ENCODE results near the gene ADTRP. TPM values are rescaled to one million over a fixed set of nuclear protein-coding genes. Genes with fewer than 3 reads are reported as not detected.
"Not testable (repeated sequence)": the region's sequence is repeated elsewhere in the genome, so short reads cannot be mapped to it uniquely, and the experiment has no call there.

The ADTRP gene
- total RNA-seq, 1 experiment from 2014 or later = 0.13 TPM

DNA sequence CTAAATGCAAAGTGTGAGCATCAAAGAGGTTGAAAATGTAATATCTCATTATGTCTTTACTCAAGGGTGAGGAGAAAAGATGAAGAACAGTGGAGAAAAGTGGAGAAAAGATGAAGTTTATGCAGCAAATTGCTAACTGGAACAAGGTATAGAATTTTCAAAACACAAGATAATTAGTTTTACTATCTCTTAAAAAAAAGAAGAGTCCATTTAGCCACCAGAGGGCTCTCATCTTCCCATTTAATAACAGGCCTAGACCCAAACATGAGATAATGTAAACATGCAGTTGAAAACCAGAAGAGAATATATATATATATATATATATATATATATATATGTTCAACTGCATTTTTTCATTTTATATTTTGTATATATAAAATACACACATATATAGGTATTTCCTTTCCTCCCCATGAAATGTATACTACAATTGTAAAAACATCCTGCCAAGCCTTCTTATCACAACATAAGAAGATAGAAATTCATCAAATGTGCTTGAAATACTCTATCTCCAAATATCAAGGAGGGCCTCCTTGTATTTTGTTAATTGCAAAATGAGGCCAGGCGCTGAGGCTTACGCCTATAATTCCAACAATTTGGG lies 78.4 kb downstream of the ADTRP start:
- DNase-seq (ENCODE audit: low spot score) = peak; percentile 56

DNA sequence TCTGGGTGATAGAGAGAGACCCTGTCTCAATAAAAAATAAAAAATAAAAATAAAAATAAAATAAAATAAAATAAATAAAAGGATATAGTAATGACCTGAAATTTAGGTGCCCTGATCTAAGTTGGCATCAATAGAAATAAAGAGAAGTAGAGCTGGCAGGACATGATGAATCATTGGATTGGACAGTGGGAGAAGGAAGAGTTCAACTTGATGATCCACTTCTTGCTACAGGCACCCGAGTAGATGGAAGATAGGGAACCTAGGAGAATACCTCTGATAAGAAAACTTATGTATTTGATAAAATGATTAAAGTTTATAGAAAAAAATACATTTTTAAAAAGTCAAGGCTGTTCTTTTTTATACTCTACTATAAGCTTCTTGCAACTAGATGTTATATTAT lies 79.0 kb downstream of the ADTRP start:
- DNase-seq (ENCODE audit: low spot score) = no peak

DNA sequence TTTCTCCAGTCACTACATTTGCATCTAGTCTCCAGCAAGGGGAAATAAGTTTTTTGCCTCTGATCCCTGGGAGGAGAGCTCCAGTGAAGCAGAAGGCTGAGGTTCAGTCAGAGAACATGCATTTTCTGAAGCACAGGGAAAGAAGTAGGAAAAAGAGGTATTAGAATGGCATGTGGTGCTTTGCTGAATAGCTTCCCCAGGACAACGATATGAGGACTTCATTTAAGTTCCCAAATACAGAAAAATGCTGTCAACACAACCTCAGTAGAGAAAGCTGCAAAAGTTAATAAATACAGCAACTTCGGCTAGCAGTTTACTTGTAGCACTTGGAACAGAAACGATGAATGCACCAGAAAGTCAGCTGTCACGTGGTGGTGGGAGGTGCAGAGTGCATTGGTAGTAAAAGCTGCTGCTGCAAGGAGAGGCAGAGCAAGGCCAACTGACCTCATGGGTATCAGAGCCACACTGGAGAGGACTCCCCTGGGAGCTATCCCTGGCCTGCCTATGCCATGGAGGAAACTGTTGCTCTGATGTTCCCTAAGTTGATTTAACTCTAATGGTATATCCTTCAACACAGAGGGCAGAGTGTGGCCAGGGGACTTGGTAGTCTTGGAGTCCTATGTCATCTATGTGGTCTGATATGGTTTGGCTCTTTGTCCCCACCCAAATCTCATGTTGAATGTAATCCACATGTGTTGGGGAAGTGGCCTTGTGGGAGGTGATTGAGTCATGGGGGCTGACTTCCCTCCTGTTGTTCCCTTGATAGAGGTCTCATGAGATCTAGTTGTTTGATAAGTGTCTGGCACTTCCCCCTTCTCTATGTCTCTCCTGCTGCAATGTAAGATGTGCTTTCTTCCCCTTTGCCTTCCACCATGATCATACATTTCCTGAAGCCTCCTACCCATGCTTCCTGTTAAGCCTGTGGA lies 85.9 kb downstream of the ADTRP start:
- DNase-seq (ENCODE audit: low spot score) = no peak

DNA sequence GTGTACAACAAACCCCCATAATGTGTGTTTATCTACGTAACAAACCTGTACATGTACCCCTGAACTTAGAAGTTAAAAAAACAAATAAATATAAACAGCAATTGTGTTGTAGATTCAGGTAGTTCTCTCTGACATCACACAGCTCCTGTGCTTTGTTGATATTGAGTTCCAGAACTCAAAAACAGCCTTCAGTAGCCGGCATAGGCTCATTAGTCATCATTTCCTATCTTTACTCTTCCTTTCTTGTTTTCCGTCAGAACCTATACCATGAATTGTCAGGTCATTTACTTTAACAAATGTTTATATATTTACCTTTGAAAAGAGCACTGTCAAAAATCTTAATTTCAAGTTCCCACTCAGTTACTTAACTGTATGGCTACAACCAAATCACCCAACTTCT lies 88.8 kb downstream of the ADTRP start:
- no peak for DNase-seq (ENCODE audit: low spot score)

DNA sequence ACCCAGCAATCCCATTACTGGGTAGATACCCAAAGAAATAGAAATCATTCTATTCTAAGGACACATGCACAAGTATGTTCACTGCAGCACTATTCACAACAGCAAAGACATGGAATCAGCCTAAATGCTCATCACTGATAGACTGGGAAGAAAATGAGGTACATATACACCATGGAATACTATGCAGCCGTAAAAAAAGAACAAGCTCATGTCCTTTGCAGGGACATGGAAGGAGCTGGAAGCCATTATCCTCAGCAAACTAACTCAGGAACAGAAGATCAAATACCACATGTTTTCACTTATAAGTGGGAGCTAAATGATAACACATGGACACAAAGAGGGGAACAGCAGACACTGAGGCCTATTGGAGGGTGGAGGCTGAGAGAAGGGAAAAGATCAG lies 89.2 kb downstream of the ADTRP start:
- DNase-seq (ENCODE audit: low spot score) = not testable (repeated sequence)

DNA sequence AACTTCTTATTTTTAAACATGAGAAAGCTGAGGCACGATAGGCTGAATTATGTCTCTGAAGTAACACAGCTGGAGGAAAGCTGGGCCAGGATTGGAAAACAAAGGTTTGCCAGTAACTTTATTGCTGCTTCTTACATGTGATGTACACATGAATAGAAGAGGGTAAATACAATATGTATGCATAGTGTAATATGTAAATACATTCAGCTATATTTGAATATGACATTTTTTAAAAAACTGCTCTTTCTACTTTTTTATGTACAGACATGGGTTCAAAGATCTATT lies 90.2 kb downstream of the ADTRP start:
- no peak for DNase-seq (ENCODE audit: low spot score)

DNA sequence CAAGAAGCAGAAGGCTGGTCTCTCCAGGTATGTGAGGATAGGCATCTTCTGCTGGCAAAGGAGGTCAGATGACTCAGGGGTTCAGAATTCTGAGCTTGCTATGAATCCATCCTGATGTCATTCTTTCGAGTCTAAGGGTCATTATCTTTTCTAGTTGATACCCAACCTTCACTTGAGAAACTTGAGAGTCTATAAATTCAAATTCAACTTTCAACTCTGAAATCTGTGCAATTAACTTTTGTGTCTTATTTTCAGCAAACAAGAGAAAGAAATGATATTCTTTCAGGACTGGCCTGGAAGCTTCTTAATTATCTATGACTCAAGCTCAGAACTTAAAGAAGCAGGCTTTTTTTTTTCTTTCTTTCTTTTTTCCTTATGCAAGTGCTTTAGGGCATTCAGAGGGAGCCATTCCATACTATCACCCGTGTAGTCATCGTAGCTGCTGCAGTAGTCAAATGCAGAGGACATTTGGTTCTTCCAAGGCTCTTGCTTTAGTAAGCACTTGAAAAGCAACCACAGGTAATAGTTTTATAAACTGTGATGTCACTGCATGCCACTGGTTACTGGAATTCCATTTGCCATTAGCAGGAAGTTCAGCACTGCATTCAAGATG lies 93.0 kb downstream of the ADTRP start:
- DNase-seq (ENCODE audit: low spot score) = peak; percentile 22

DNA sequence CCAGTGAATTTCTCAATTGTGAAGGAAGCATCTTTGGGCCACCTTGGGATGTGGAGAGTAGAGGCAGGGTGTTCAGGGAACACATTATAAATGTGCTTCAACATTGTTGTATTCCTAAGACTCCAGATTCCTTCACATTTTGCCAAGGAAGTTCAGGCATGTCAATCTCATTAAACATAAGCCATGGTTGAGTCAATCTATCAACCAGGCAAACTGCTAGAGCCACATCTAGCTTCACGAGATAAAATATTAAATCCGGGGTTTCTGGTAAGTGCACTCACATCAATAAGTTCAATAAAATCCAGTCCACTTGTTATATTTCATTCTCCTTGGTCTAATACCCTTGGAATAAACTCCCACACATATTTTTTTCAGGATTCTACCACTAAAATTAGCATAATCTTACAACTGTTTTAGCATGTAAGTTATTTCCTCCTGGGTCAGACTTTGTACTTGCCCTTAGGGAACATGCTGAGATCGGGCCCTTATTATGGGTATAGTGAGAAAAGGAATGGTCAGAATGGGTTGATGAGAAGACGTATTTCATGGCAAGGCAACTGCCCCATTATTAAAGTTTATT lies 93.6 kb downstream of the ADTRP start:
- no peak for DNase-seq (ENCODE audit: low spot score)

DNA sequence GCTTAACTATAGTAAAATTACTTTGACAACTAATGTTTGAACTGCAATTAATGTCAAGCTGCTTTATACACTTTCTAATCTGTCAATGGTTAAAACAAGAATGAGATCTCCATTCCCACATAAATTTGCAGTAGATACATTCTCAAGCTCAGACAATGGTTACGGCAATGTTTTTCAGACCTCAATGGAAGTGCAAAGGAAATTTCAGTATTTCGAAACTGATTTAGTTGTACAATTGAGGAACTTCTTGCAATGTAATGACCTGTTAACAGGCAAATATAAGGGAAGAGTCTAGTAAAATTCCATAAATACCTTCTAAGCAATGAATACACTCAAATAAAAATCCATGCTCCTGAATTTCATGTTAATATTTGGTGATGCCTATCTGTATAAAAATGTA lies 94.7 kb downstream of the ADTRP start:
- no peak for DNase-seq (ENCODE audit: low spot score)

DNA sequence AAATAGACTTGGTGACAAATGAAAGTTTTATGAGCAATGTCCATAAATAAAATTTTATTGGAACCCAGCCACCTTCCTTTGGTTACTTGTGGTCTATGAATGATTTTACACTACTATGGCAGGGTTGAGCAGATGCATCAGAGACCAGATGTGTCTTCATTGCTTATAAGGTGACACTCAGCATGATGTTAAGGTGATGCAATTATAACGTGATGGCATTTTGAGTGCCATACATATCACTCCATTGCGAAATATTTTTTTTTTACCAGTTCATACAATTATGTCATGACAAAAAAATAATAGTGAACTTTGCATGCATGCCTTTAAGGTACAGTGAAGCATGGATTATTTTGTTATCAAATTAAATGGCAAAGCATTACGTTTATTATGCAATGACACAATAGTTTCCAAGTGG lies 96.0 kb downstream of the ADTRP start:
- DNase-seq (ENCODE audit: low spot score) = peak; percentile 45

DNA sequence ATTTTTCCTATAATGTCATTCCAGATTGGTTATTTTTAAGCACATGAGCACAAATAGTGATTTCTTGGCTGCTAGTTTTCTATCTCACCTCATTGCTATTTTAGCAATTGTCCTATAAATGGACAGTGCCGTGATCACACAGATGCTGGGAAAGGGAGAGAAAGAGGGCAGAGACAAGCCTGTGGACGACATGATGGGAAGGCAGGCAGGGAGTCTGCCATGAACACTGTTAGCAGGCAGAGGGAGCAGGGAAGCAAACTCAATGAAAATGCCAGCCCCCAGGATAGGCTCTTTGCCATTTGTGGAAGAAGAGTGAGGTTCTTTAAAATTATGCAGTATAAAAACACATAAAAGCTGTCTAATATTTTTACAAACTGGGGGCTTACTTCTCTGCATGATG lies 96.8 kb downstream of the ADTRP start:
- DNase-seq (ENCODE audit: low spot score) = no peak

DNA sequence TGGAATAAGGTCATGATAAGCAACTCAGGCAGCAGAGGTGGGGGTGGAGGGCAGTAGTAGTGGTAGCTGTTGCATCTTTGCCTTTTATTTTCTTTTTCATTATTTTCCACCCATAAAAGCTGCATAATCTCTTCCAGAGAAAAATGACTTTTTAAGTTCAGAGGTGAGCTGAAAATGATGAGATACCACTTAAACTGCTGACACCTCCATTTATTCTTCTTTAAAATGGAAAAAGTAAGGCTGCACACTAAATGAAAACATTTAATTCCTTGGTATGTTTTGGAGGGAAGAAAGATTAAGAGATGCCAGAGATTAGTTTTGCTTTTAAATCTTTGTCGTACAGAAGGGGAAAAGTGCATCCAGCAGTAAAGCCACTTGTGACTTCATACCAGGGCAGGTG lies 97.2 kb downstream of the ADTRP start:
- DNase-seq (ENCODE audit: low spot score) = no peak

DNA sequence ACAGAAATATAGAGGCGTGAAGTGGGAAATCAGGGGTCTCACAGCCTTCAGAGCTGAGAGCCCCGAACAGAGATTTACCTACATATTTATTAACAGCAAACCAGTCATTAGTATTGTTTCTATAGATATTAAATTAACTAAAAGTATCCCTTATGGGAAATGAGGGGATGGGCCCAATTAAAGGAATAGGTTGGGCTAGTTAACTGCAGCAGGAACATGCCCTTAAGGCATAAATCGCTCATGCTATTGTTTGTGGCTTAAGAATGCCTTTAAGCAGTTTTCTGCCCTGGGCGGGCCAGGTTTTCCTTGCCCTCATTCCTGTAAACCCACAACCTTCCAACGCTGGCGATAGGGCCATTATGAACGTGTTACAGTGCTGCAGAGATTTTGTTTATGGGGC lies 98.1 kb downstream of the ADTRP start:
- not testable (repeated sequence) for DNase-seq (ENCODE audit: low spot score)

DNA sequence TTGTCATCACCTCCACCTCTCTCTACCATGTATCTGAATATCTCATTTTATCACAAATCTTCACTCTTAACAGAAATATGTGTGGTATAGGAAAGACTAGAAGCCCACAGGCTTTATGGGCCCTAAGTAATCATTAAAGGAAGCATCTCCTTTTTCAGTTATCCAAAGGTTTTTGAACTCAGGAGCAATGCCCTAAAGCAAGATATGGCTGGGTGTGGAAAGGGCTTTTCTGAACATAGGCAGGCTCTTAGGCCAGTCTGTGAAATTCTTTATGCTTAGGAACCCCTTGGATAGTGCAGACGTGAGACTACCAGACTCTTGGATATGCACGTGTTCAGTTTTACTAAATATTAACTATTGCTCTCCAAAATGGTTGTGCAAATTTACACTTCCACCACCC lies 99.5 kb downstream of the ADTRP start:
- no peak for DNase-seq (ENCODE audit: low spot score)

DNA sequence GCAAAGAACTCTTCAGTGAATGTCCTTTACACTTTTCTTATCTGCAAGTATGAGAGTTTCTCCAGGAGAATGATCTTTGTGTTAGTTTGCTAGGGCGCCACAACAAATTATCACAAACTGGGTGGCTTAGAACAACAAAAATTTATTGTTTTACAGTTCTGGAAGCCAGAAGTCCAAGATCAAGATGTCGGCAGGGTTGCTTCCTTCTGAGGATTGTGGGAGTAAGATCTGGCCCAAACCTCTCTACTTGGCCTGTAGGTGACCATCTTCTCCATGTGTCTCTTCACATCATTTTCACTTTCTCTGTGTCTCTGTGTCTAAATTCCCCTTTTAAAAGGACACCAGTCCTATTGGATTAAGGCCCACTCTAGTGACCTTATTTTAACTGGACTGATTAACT lies 103.0 kb downstream of the ADTRP start:
- DNase-seq (ENCODE audit: low spot score) = no peak

DNA sequence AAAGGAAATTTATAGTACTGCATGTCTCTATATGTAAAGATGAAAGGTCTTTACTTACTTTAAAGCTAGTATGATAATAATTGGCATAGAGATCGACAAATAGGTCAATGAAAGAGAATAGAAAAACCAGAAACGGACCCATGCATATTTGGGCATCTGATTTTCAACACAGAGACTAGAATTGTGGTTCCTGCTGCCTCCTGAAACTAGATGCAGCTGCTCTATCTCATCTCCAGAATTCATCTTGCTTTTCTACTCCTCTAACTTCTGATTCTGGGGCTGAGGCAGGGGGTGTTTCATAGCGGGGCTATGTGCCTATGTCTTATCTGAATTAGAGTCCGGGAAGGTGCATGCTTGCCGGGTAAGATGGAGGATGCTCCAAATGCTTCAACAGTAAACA lies 105.9 kb downstream of the ADTRP start:
- DNase-seq (ENCODE audit: low spot score) = no peak

DNA sequence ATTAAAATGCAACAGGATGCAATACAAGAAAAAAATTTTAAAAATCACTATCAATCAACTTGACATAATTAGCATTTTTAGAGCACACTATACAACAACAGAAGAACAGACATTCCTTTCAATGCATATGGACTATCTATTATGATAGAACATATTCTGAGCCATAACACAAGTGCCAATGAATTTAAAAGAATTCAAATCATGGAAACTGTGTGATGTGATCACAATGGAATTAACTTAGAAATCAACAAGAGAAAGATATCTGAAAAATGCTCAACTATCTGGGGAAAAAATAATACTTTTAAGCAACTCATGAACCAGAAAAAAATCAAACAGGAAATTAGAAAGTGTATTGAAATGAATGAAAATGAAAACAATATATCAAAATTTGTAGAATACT lies 106.3 kb downstream of the ADTRP start:
- no peak for DNase-seq (ENCODE audit: low spot score)

DNA sequence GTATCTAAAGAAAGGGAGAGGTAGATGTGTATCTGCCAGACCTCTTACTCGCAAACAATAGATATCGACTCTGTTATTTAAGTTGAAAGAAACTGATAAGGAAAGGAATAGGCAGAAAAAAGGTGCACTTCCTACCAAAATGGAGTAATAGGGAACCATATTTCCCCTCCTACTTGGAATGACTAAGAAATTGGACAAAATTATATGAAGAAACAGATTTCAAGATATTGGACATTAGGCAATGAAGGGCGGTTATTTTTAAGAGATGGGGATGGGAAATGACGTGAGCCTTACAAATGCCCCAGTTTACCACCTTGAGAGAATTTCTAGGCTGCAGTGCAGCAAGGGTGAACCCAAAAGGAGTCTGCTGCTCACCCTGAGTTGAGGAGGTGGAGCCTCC lies 108.9 kb downstream of the ADTRP start:
- no peak for DNase-seq (ENCODE audit: low spot score)

DNA sequence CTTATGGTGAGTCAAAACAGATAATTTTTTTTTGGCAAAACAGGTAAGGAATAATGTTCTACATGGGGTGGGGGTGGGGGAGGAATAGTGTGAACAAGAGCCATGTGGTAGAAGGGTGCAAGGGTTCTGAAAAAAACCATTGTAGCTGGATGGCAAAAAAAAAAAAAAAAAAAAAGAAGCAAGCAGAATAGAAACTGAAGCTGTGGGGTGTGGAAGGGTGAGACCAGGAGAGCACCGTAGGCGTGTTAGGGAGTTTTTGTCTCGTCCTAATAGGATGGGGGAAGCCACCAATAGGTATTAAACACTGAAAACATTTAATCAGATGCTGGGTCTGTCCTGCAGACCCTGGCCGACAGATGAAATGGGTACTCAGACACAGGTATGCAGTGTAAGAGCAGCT lies 110.1 kb downstream of the ADTRP start:
- DNase-seq (ENCODE audit: low spot score) = no peak

DNA sequence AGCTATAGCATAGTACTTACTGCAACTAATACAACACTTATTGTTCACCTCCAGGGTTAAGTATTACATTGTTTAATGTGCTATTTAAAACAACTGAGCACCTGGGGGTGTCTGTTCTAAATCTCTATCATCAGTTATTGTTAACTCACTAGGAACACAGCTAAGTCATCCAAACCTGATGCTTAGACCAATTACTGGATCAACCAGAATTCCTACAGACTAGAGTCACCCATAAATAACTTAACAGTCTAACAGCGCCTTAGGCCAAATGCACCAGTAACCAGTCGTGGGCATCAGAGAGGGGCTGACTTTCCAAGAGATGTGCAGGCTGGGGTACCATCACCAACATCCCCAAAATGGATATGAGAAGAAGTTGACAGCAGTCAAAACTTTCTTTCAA lies 110.7 kb downstream of the ADTRP start:
- DNase-seq (ENCODE audit: low spot score) = no peak

DNA sequence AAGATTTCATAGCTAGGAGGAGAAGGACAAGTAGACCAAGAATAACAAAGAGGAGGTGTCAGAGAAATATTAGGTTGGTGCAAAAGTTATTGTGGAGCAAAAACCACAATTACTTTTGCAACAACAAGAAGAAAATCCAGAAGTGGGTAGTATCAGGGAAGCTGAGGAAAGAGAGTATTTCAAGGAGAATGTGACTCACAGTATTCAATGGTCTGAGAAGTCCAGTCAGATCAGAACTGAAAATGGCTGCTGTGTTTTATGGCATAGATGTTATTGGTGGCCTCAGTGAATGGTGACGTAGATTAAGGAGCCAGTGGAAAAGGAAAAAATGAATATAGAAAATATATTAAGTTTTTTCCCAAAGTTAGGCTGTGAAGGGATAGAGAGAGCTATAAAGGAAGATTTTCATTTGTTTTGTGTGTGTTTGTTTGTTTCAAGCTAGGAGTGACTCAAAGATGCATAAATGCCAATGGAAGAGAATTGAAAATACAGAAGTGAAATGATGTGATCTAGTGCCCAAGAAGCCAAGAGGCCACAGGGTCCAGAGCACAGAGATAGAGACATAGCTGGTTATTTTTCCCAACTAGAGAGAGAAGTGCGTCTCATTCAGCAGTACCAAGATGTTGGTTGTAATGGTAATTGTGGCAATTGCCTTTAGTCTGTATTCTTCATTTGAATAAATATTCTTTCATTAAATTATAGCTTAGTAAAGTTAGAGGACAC lies 112.8 kb downstream of the ADTRP start:
- no peak for DNase-seq (ENCODE audit: low spot score)
